GM12878 (cell line): ENCODE data around the gene KLHDC10. TPM values are rescaled to one million over a fixed set of nuclear protein-coding genes. Genes with fewer than 3 reads are reported as not detected.

Source experiments
- BCL11A ChIP-seq: IDR thresholded peaks from 2 replicates; pipeline ENCODE4 v1.6.1; 2011; ENCODE audit warnings: low read depth, low read length
- CEBPZ ChIP-seq: fragments of 150-350 bp; IDR thresholded peaks from 2 replicates; pipeline ENCODE4 v1.6.1; 2016; ENCODE audit warnings: low read depth, low read length
- CREM ChIP-seq: IDR thresholded peaks from 2 replicates; pipeline ENCODE4 v1.6.1; 2014; ENCODE audit warnings: antibody characterized with exemption, low read depth
- ETV6 ChIP-seq, 2 experiments: fragments of 450-650 bp in 1 of 2; IDR thresholded peaks in 1 of 2; conservative IDR thresholded peaks in 1 of 2; 2 replicates each; pipeline ENCODE4 v1.6.1; 2014; ENCODE audit warnings: antibody characterized with exemption in 1 of 2, borderline replicate concordance in 1 of 2, low read depth in 1 of 2, mild to moderate bottlenecking in 1 of 2, moderate library complexity in 1 of 2
- FOXK2 ChIP-seq: fragments of 450-650 bp; IDR thresholded peaks from 2 replicates; pipeline ENCODE4 v1.6.1; 2017; ENCODE audit warnings: mild to moderate bottlenecking, moderate library complexity
- FOXM1 ChIP-seq: IDR thresholded peaks from 2 replicates; pipeline ENCODE4 v1.6.1; 2012; ENCODE audit warnings: low read depth, mild to moderate bottlenecking, inconsistent platforms, low read length, moderate library complexity
- KAT2A ChIP-seq: conservative IDR thresholded peaks from 2 replicates; pipeline ENCODE4 v1.6.1; 2011; ENCODE audit warnings: low read depth, low read length; ENCODE audit not compliant: control insufficient read depth
- MEF2A ChIP-seq: IDR thresholded peaks from 2 replicates; pipeline ENCODE4 v1.6.1; 2011; ENCODE audit warnings: low read depth, mild to moderate bottlenecking, low read length, moderate library complexity; ENCODE audit not compliant: insufficient read depth
- MYB ChIP-seq: fragments of 150-350 bp; IDR thresholded peaks from 2 replicates; pipeline ENCODE4 v1.6.1; 2014; ENCODE audit warnings: mild to moderate bottlenecking, low read depth, low read length, borderline replicate concordance
- NFIC ChIP-seq: IDR thresholded peaks from 2 replicates; pipeline ENCODE4 v1.6.1; 2012; ENCODE audit warnings: low read depth, mild to moderate bottlenecking, inconsistent platforms, low read length, moderate library complexity
- NFYA ChIP-seq: IDR thresholded peaks from 2 replicates; pipeline ENCODE4 v1.6.1; 2011; ENCODE audit warnings: low read depth, mild to moderate bottlenecking, low read length, improper control_type of control experiment, borderline replicate concordance
- SIX5 ChIP-seq: IDR thresholded peaks from 2 replicates; pipeline ENCODE4 v1.6.1; 2011; ENCODE audit warnings: mild to moderate bottlenecking, low read depth, low read length, moderate library complexity; ENCODE audit not compliant: severe bottlenecking
- SKIL ChIP-seq: fragments of 450-650 bp; IDR thresholded peaks from 2 replicates; pipeline ENCODE4 v1.6.1; 2017; ENCODE audit warnings: mild to moderate bottlenecking, low read depth, inconsistent platforms; ENCODE audit not compliant: poor library complexity, severe bottlenecking
- SMAD5 ChIP-seq: IDR thresholded peaks from 2 replicates; pipeline ENCODE4 v1.6.1; 2016; ENCODE audit warnings: antibody characterized with exemption, low read depth
- WRNIP1 ChIP-seq: IDR thresholded peaks from 2 replicates; pipeline ENCODE4 v1.6.1; 2011; ENCODE audit warnings: low read depth, low read length, improper control_type of control experiment, borderline replicate concordance
- ZBTB40 ChIP-seq: fragments of 450-650 bp; IDR thresholded peaks from 2 replicates; pipeline ENCODE4 v1.6.1; 2016; ENCODE audit warnings: mild to moderate bottlenecking, moderate library complexity, borderline replicate concordance
- ZNF207 ChIP-seq: fragments of 450-650 bp; IDR thresholded peaks from 2 replicates; pipeline ENCODE4 v1.6.1; 2014; ENCODE audit warnings: antibody characterized with exemption, mild to moderate bottlenecking, borderline replicate concordance
- ZNF274 ChIP-seq: IDR thresholded peaks from one replicate; pipeline ENCODE4 v1.8.0; 2011; ENCODE audit not compliant: insufficient read length, insufficient read depth
- polyA plus RNA-seq, 11 experiments: library from polyadenylated mRNA; depleted of rRNA in 4 of 11; unstranded in 6 of 11; stranded (reverse) in 5 of 11; fragments of >200 nt; fragmentation: Nextera tagmentation in 4 of 11; fragmentation: Illumina TruSeq in 1 of 11; extraction: Ambion mirVana in 4 of 11; extraction: Trizol in 1 of 11; gene quantifications; 1 replicate in 1 of 11; 2 replicates in 10 of 11; pipeline versions ENCODE4 v1.2.1 to v1.2.3, GENCODE V29; 2011 to 2016; ENCODE audit warnings: inconsistent platforms in 2 of 11, missing spikeins in 2 of 11, low read depth in 1 of 11
- total RNA-seq, 4 experiments: library from RNA; depleted of rRNA in 3 of 4; stranded (reverse); fragments of >200 nt in 3 of 4; fragmentation: Illumina TruSeq in 1 of 4; extraction: Trizol in 1 of 4; gene quantifications; 2 replicates each; pipeline versions ENCODE4 v1.2.1 to v1.2.3, GENCODE V29; 2013 to 2021

The KLHDC10 gene
- total and polyA plus RNA-seq, 10 of the 15 experiments (the other 5 are each of a cell fraction or from before 2014, with no cell fraction given): 2.9 to 20.6 (median 9.4) TPM

GRCh38 chr7:130069978-130070860 lies at the start of gene KLHDC10 (continued):
- no peak for TF ChIP-seq FOXM1
- TF ChIP-seq KAT2A: no peak
- TF ChIP-seq CREM: peak; percentile 77
- no peak for TF ChIP-seq MYB
- 0 out of 2 replicates have a peak, but pooled peaks have one; percentile 38 for TF ChIP-seq MEF2A
- TF ChIP-seq NFIC: no peak
- no peak for TF ChIP-seq ZNF274
- no peak; the same call in 1 of the 2 replicates for TF ChIP-seq FOXK2
- TF ChIP-seq WRNIP1: no peak
- TF ChIP-seq SIX5: peak; percentile 48
- TF ChIP-seq BCL11A: no peak
- peak; percentile 82 for TF ChIP-seq ZNF207
- peak; percentile 59 for TF ChIP-seq SKIL
- TF ChIP-seq CEBPZ: peak; percentile 59; the same call in 1 of the 2 replicates
- peak; percentile 66; the same call in 1 of the 2 replicates for TF ChIP-seq SMAD5
- peak; percentile 80; the same call in 1 of the 2 replicates for TF ChIP-seq ZBTB40
- TF ChIP-seq NFYA: no peak
- TF ChIP-seq ETV6 (conservative IDR thresholded peaks at IDR 0.05 in 1 of 2, IDR thresholded peaks at IDR 0.05 in 1 of 2; ENCODE audit: borderline replicate concordance in 1 of 2, low read depth in 1 of 2): no peak; a peak in 1 of 4 replicates
